HEK293 (cell line): ENCODE results near the gene TARDBP.
A peak's percentile ranks its signal among the peaks of the same experiment; 100 is the strongest.

Experiments
- GLI4 ChIP-seq: fragments of 450-650 bp; formaldehyde crosslinking; IDR thresholded peaks from 2 replicates; pipeline ENCODE4 v1.5.1; 2016; ENCODE audit warnings: missing biosample characterization, missing genetic modification characterization
- OVOL3 ChIP-seq: fragments of 450-650 bp; formaldehyde crosslinking; IDR thresholded peaks from 2 replicates; pipeline ENCODE4 v1.5.1; 2016; ENCODE audit warnings: missing biosample characterization, missing genetic modification characterization
- SETDB1 ChIP-seq: IDR thresholded peaks from one replicate; pipeline ENCODE4 v1.6.1; 2017; ENCODE audit warnings: mild to moderate bottlenecking, low read length, moderate library complexity, mixed read lengths; ENCODE audit not compliant: insufficient read length
- SP2 ChIP-seq: fragments of 450-650 bp; formaldehyde crosslinking; IDR thresholded peaks from 2 replicates; pipeline ENCODE4 v1.5.1; 2016; ENCODE audit warnings: missing biosample characterization, missing genetic modification characterization
- TCF7L2 ChIP-seq: IDR thresholded peaks from 2 replicates; pipeline ENCODE4 v1.6.1; 2011; ENCODE audit warnings: low read depth, mild to moderate bottlenecking, inconsistent platforms, low read length, moderate library complexity, borderline replicate concordance
- YY1 ChIP-seq: fragments of 450-650 bp; formaldehyde crosslinking; IDR thresholded peaks from 2 replicates; pipeline ENCODE4 v1.5.1; 2018; ENCODE audit warnings: missing biosample characterization, missing genetic modification characterization
- ZEB2 ChIP-seq: fragments of 450-650 bp; formaldehyde crosslinking; IDR thresholded peaks from 2 replicates; pipeline ENCODE4 v1.5.1; 2016; ENCODE audit warnings: missing biosample characterization, missing genetic modification characterization
- ZNF133 ChIP-seq: fragments of 450-650 bp; formaldehyde crosslinking; IDR thresholded peaks from 2 replicates; pipeline ENCODE4 v1.5.1; 2016; ENCODE audit warnings: missing biosample characterization, missing genetic modification characterization
- ZNF350 ChIP-seq: fragments of 450-650 bp; formaldehyde crosslinking; IDR thresholded peaks from 2 replicates; pipeline ENCODE4 v1.5.0; 2017; ENCODE audit warnings: missing biosample characterization, mild to moderate bottlenecking, missing genetic modification characterization
- TF ChIP-seq, protein P1 (sequence below): fragments of 450-650 bp; formaldehyde crosslinking; IDR thresholded peaks from 2 replicates; pipeline ENCODE4 v1.5.1; 2016; ENCODE audit warnings: missing biosample characterization, missing genetic modification characterization
- TF ChIP-seq, protein P2 (sequence below): fragments of 450-650 bp; formaldehyde crosslinking; IDR thresholded peaks from 2 replicates; pipeline ENCODE4 v1.5.1; 2016; ENCODE audit warnings: missing biosample characterization, missing genetic modification characterization
- TF ChIP-seq, protein P3 (sequence below): fragments of 450-650 bp; formaldehyde crosslinking; IDR thresholded peaks from 2 replicates; pipeline ENCODE4 v1.5.1; 2016; ENCODE audit warnings: missing biosample characterization, missing genetic modification characterization

DNA sequence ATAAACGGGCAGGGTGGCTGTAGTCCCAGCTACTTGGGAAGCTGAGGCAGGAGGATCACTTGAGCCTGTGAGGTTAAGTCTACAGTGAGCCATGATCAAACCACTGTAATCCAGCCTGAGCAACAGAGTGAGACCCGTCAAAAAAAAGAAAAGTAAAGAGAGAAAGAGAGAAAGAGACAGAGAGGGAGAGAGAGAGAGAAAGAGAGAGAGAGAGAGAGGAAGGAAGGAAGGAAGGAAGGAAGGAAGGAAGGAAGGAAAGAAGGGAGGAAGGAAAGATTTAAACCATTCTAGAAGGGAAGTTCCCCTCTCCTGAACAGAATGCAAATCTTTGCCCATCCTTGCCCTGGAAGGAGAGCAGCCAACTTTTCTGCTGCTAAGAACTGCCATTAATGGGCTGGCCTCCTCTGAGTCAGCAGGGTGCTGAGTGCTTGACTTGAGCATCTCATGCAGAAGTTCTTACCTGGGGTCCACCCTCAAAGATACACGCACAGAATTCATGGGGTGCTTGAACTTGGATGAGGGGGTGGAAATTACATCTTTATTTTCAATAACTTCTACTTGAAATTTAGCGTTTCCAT, 24.5 kb upstream of the TARDBP start:
- TF ChIP-seq SP2 (tag by site-specific recombination) (no peak), OVOL3 (tag by site-specific recombination) (no peak), TCF7L2 (no peak), ZNF350 (tag by site-specific recombination) (no peak), YY1 (no peak), ZNF133 (no peak), GLI4 (tag by site-specific recombination) (no peak), ZEB2 (no peak), SETDB1 (no peak)
- TF ChIP-seq, protein P1, sequence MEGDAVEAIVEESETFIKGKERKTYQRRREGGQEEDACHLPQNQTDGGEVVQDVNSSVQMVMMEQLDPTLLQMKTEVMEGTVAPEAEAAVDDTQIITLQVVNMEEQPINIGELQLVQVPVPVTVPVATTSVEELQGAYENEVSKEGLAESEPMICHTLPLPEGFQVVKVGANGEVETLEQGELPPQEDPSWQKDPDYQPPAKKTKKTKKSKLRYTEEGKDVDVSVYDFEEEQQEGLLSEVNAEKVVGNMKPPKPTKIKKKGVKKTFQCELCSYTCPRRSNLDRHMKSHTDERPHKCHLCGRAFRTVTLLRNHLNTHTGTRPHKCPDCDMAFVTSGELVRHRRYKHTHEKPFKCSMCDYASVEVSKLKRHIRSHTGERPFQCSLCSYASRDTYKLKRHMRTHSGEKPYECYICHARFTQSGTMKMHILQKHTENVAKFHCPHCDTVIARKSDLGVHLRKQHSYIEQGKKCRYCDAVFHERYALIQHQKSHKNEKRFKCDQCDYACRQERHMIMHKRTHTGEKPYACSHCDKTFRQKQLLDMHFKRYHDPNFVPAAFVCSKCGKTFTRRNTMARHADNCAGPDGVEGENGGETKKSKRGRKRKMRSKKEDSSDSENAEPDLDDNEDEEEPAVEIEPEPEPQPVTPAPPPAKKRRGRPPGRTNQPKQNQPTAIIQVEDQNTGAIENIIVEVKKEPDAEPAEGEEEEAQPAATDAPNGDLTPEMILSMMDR (tag by site-specific recombination) = no peak
- TF ChIP-seq, protein P2, sequence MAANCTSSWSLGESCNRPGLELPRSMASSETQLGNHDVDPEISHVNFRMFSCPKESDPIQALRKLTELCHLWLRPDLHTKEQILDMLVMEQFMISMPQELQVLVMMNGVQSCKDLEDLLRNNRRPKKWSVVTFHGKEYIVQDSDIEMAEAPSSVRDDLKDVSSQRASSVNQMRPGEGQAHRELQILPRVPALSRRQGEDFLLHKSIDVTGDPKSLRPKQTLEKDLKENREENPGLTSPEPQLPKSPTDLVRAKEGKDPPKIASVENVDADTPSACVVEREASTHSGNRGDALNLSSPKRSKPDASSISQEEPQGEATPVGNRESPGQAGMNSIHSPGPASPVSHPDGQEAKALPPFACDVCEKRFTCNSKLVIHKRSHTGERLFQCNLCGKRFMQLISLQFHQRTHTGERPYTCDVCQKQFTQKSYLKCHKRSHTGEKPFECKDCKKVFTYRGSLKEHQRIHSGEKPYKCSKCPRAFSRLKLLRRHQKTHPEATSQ (tag by site-specific recombination) = no peak
- TF ChIP-seq, protein P3, sequence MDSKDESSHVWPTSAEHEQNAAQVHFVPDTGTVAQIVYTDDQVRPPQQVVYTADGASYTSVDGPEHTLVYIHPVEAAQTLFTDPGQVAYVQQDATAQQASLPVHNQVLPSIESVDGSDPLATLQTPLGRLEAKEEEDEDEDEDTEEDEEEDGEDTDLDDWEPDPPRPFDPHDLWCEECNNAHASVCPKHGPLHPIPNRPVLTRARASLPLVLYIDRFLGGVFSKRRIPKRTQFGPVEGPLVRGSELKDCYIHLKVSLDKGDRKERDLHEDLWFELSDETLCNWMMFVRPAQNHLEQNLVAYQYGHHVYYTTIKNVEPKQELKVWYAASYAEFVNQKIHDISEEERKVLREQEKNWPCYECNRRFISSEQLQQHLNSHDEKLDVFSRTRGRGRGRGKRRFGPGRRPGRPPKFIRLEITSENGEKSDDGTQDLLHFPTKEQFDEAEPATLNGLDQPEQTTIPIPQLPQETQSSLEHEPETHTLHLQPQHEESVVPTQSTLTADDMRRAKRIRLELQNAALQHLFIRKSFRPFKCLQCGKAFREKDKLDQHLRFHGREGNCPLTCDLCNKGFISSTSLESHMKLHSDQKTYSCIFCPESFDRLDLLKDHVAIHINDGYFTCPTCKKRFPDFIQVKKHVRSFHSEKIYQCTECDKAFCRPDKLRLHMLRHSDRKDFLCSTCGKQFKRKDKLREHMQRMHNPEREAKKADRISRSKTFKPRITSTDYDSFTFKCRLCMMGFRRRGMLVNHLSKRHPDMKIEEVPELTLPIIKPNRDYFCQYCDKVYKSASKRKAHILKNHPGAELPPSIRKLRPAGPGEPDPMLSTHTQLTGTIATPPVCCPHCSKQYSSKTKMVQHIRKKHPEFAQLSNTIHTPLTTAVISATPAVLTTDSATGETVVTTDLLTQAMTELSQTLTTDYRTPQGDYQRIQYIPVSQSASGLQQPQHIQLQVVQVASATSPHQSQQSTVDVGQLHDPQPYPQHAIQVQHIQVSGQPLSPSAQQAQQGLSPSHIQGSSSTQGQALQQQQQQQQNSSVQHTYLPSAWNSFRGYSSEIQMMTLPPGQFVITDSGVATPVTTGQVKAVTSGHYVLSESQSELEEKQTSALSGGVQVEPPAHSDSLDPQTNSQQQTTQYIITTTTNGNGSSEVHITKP (tag by site-specific recombination) = 0 out of 2 replicates have a peak, but pooled peaks have one; percentile 15
